Umbilical cord (tissue), 2 donors: Measurements from ENCODE around the gene CFLAR. TPM values are rescaled to one million over a fixed set of nuclear protein-coding genes. Genes with fewer than 3 reads are reported as not detected.
"Not testable (repeated sequence)": the region's sequence is repeated elsewhere in the genome, so short reads cannot be mapped to it uniquely, and the experiment has no call there.

Source experiments
- DNase-seq: peaks from one replicate; pipeline ENCODE4 v3.0.0-alpha.2; 2015; ENCODE audit warnings: low spot score
- total RNA-seq: library from RNA; depleted of rRNA; stranded (reverse); fragments of >200 nt; gene quantifications from one replicate; pipeline ENCODE4 v1.2.3, GENCODE V29; 2014; ENCODE audit warnings: low replicate concordance; ENCODE audit not compliant: insufficient read depth

CFLAR gene
- total RNA-seq, 1 donor from 2014 or later = 103 TPM

- DNase-seq = peak; percentile 59
These were observed 66.8 kb downstream of the CFLAR start, which contains the start of gene CASP10 for GRCh38 chr2:201182650-201183364. TSS of gene CASP10 (plus strand) at chr2:201183141. CDS start at chr2:201185778, 2,637 bp downstream.

DNA sequence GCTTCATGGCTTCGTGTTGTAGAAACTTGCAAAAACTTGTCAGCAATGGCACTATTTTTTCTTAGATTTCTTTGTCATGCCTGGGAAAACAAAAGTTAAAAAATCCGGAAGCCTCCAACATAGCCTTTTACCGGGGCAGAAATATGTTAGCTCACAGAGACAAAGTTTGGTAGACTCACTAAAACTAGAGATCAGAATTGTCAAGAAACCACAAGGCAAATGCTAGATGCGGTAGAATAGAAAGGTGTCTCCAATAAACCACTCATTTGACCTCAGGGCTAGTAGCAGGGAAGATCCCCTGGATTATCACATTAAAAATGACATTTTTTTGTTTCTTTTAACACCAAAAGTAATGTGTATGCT is 67.4 kb downstream of the CFLAR start:
- no peak for DNase-seq

- not testable (repeated sequence) for DNase-seq
These were observed 67.9 kb downstream of the CFLAR start for GRCh38 chr2:201183835-201184234.

- DNase-seq = not testable (repeated sequence)
These were observed 68.3 kb downstream of the CFLAR start for GRCh38 chr2:201184248-201184647.

DNA sequence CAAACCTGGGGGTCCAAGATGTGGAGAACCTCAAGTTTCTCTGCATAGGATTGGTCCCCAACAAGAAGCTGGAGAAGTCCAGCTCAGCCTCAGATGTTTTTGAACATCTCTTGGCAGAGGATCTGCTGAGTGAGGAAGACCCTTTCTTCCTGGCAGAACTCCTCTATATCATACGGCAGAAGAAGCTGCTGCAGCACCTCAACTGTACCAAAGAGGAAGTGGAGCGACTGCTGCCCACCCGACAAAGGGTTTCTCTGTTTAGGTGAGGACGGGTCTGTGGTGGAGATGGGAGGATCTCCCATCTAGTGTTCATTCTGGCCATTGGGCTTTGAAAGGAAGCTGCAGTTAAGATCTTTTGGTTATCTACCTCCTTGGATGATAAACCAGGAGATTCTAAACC is 69.9 kb downstream of the CFLAR start:
- DNase-seq = no peak

DNA sequence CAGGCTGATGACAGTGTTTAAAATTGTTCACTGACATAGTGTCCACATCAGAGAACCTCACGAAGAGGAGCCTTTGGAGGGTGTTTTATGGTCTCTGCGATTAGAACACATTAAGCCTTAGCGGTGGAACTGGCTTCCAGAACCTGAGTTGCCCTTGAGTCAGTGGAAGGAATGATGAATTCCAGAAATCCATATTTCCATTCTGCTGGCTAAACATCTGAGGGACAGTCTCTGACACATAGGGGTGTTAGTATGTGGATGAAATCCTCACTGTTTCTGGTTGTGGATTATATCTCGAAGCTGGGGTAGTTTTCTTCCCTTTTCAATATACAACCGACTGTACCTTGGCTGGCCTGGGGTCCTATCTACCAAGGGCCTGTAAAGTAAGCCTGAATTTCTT is 71.0 kb downstream of the CFLAR start:
- peak; percentile 73 for DNase-seq

DNA sequence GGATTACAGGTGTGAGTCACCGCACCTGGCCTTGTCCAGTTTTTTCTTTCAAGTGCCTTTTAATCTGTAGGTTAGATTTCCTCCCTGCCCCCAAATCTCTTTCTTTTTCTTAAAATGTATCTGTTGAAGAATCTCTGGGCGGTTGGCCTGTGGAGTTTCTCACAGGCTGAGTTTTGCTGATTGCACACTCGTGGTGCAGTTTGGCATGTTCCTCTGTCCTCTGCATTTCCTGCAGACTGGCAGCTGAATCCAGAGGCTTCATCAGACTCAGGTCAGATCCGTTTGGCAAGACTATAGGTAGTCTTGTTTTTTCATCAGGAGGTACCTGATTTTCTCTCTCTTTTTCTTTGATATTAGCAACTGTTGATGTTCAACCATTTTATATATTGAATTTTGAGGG is 72.5 kb downstream of the CFLAR start:
- DNase-seq = no peak

DNA sequence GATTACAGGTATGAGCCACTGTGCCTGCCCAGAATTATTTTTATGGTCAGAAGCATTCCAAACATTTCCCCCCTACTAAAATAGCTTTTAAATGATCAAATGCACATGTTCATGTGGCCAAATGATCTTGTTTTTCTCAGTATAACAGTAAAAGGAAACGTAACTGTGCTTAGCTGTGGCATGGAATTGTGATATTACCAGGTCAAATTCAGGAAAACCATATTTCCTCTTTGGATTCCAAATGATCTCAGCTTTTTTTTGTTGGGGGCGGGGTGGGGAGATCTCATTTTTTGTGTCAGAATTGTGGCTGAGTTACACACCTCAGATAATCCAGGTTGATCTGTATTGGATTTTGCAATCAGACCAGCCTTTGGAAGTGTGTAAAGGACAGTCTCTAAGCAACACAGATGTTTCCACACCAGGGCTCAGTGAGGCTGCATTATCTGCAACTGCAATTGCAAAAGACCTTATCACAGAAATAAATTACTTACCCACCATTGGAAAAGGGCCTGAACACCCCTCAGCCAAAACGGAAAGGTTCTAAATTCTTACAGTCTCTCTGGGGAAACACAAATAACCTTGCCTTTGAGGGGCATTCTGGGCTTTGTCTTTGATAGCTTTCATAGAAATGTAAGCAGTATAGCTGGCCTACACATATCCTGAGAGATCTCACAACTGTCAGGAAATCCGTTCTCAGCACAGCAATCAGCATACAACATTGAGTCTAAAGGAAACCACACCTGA is 75.3 kb downstream of the CFLAR start:
- DNase-seq = peak; percentile 83

DNA sequence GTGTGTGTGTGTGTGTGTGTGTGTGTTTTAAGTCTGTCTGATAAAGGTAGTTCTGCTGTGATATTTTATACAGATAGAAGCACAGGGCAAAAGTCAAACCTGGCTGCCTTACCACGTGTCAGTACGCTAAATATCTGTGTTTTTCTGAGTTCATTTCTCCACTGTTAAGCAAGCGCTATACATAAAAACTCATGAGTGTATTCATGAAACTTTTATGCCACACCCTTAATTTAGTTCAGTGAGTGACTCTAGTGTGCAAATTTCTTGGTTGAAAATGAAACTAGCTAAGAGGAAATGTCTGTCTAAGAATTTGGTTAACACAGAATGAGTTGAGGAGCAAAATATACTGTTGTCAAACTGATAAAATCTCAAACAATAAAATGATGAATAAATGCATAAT is 78.1 kb downstream of the CFLAR start:
- no peak for DNase-seq

GRCh38 chr2:201195331-201195730 is 79.4 kb downstream of the CFLAR start:
- DNase-seq = no peak

- DNase-seq = peak; percentile 41
These were observed 80.0 kb downstream of the CFLAR start for GRCh38 chr2:201196003-201196402.

GRCh38 chr2:201196803-201197202 is 80.8 kb downstream of the CFLAR start:
- DNase-seq = no peak

DNA sequence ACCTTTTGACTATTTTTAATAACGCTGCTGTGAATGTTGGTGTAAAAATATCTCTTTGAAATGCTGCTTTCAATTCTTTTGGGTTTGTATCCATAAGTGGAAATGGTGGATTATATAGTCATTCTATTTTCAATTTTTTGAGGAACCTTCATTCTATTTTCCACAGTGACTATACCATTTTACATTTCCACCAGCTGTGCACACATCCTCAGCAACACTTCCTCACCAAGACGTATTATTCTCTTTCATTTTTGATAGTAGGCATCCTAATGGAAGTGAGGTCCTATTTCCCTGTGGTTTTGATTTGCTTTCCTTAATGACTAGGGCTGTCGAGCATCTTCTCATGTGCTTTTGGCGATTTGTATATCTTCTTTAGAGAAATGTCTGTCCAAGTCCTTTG is 81.8 kb downstream of the CFLAR start:
- no peak for DNase-seq

GRCh38 chr2:201199847-201200246 is 83.9 kb downstream of the CFLAR start:
- DNase-seq = no peak

DNA sequence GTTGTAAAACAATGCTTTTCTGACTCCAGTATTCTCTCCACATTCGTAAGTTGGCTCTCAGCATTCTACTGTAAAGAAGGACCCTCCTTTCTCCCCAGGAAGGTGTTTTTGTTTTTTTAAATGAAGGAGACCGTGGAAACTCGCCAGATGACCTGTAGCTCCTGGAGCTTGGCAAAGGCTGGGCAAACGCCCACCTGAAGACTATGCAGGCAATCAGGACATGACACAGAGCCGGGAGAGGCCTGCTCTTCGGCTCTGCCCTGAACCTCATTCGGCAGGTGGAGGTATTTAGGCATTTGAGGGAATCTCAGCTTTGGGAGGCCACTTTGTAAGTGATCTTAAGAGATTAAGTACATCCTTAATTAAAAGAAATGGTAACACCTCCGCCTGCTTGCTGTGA is 84.4 kb downstream of the CFLAR start:
- no peak for DNase-seq

GRCh38 chr2:201201371-201201770 is 85.4 kb downstream of the CFLAR start:
- no peak for DNase-seq

DNA sequence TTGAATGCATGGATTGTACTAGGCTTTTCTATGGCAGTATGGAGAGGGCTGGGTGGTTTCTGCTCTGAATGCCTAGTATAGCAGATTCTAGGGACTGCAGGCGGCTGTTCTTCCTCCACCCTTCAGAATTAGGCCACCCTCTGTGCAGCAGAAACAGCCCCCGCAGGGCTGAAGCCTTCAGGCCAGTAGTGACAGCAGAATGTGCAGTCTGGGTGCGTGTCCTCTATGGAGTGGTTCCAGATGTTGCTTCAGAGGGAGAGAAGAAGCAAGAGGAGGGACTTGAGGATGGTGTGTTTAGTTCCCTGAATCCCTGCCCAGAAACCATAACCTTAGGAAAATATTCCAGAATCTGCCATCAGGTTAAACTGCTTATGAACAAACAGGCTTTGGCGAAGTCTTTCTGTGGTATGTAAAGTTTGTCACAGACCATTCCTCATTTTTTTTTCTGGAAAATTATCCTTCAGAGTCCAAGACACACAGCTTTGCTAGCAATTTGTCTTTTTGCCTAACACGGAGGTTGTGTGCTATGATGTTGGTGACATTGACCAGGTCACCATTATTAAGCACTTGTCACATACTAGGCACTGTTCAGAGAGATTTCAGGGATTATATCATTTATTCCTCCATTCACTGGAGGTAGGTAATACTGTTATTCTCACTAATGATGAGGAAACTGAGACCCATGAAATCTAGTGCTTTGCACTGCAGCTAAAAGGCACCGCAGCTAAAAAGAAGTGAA is 88.1 kb downstream of the CFLAR start:
- DNase-seq = peak; percentile 81

DNA sequence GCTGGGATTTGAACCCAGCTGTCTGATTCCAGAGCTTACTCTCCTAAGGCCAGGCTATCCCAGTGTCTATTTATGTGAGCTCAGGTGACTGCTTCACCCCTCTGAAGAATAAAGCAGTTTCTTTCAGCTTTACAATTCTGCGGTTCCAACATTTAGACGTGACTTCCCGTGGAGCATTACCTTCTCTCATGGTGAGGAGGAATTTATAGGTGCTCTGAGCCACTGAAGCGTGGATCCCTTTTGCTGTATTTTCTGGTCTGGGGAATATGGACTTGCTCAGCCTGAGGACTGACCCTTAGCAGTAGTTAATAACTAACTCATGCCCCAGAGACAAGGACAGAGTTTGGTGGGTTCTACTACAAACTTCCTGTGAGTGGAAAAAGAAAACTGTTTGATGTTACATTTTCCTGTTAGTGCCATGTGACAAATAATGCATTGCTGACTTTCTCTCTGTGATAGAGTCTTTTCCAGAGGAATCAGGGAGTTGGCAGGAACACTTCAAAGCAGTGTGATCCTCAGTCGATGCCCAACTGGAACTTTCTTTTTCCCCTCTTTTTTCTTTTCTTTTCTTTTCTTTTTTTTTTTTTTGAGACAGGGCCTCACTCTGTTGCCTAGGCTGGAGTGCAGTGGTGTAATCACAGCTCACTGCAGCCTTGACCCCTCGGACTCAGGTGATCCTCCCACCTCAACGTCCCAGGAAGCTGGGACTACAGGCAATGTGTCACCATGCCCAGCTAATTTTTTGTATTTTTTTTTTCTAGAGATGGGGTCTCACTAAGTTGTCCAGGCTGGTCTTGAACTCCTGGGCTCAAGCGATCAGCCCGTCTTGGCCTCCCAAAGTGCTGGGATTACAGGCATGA is 88.9 kb downstream of the CFLAR start:
- no peak for DNase-seq

- DNase-seq = peak; percentile 85
These were observed 89.5 kb downstream of the CFLAR start for GRCh38 chr2:201205515-201205849.

- no peak for DNase-seq
These were observed 92.7 kb downstream of the CFLAR start for GRCh38 chr2:201208563-201209252.

DNA sequence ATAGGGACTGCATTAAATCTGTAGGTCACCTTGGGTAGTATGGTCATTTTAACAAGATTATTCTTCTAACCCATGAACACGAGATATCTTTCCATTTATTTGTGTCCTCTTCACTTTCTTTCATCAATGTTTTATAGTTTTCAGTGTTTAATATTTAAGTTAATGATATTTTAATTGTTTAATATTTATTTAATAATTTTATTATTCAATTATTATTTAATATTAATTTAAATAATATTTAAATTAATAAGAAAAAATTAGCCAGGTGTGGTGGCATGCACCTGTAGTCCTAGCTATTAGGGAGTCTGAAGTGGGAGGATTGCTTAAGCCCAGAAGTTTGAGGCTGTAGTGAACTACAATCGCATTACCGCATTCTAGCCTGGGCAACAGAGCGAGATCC is 100.0 kb downstream of the CFLAR start:
- DNase-seq = no peak
